Tibial nerve (tissue), 4 donors: ENCODE measurements around the gene COBL. TPM values are rescaled to one million over a fixed set of nuclear protein-coding genes. Genes with fewer than 3 reads are reported as not detected.

Experiments used
- DNase-seq, 2 donors: peaks; one replicate each; pipeline ENCODE4 v3.0.0-alpha.2; 2019; ENCODE audit warnings: low spot score in 2 of 2
- H3K27ac ChIP-seq, 4 donors: fragments of 200-600 bp; sonication (generic) in 3 of 4; one replicate each; pipeline ENCODE4 v1.5.1; 2017 to 2019; ENCODE audit warnings: mild to moderate bottlenecking in 1 of 4
- H3K27me3 ChIP-seq, 2 donors: fragments of 200-600 bp; sonication (generic) in 1 of 2; one replicate each; pipeline versions ENCODE4 v1.5.1 to v1.6.0; 2017 to 2019
- H3K36me3 ChIP-seq, 3 donors: fragments of 200-600 bp; sonication (generic); one replicate each; pipeline ENCODE4 v1.5.1; 2018 to 2019
- H3K4me1 ChIP-seq, 4 donors: fragments of 200-600 bp; sonication (generic) in 3 of 4; one replicate each; pipeline ENCODE4 v1.5.1; 2017 to 2019
- H3K4me3 ChIP-seq, 4 donors: fragments of 200-600 bp; sonication (generic) in 3 of 4; one replicate each; pipeline ENCODE4 v1.5.1; 2017 to 2019; ENCODE audit warnings: mild to moderate bottlenecking in 1 of 4, moderate library complexity in 1 of 4
- H3K9me3 ChIP-seq, 4 donors: fragments of 200-600 bp; sonication (generic) in 3 of 4; one replicate each; pipeline ENCODE4 v1.5.1; 2017 to 2019
- CTCF ChIP-seq, 5 experiments: fragments of 200-600 bp in 3 of 5; fragments of 450-650 bp in 2 of 5; sonication (generic) in 3 of 5; IDR thresholded peaks; one replicate each; pipeline ENCODE4 v1.5.1; 2016 to 2019; ENCODE audit warnings: antibody characterized with exemption in 5 of 5, mild to moderate bottlenecking in 3 of 5, moderate library complexity in 2 of 5
- EP300 ChIP-seq, 2 donors: sonication (generic); formaldehyde crosslinking; IDR thresholded peaks; one replicate each; pipeline ENCODE4 v1.6.1; 2017; ENCODE audit warnings: antibody characterized with exemption in 2 of 2, mild to moderate bottlenecking in 1 of 2
- POLR2A ChIP-seq, 2 donors: fragments of 450-650 bp; IDR thresholded peaks; one replicate each; pipeline ENCODE4 v1.6.1; 2017; ENCODE audit warnings: antibody characterized with exemption in 2 of 2, mild to moderate bottlenecking in 2 of 2, moderate library complexity in 2 of 2
- WGBS, 2 donors: methylation state at CpG; one replicate each; pipeline ENCODE4 v1.1.5; 2018; 5-methylcytosine and 5-hydroxymethylcytosine counted together
- total RNA-seq, 4 donors: library from RNA; depleted of rRNA; stranded (reverse); fragments of >200 nt; gene quantifications; one replicate each; pipeline ENCODE4 v1.1.0, GENCODE V29; 2016

The COBL gene
- total RNA-seq, 4 donors from 2014 or later = 6.3 to 18.1 (median 8.1) TPM

GRCh38 chr7:51118628-51119027 is 198.0 kb downstream of the COBL start:
- 86 to 97% methylated on average over 4 of the region's 4 CpGs for WGBS, 2 donors
- TF ChIP-seq CTCF (IDR thresholded peaks at IDR 0.05) (no peak), POLR2A (IDR thresholded peaks at IDR 0.05) (no peak), EP300 (IDR thresholded peaks at IDR 0.05) (no peak)
- no peak overlapping the region for H3K27ac ChIP-seq
- no peak overlapping the region for H3K4me3 ChIP-seq
- H3K36me3 ChIP-seq = no peaks in the 10 kb centered on the region
- no peak for DNase-seq
- H3K27me3 ChIP-seq = no peaks in the 10 kb centered on the region
- peaks cover 0 to 6% (median 2%) of the 10 kb centered on the region in 4 donors for H3K4me1 ChIP-seq
- H3K9me3 ChIP-seq = peaks cover 0 to 9% (median 0%) of the 10 kb centered on the region in 4 donors

- H3K27me3 ChIP-seq = no peaks in the 10 kb centered on the region
- H3K27ac ChIP-seq = no peak overlapping the region
- no peak for TF ChIP-seq CTCF (IDR thresholded peaks at IDR 0.05)
- TF ChIP-seq EP300 (IDR thresholded peaks at IDR 0.05) = no peak
- TF ChIP-seq POLR2A (IDR thresholded peaks at IDR 0.05) = no peak
- H3K9me3 ChIP-seq = peaks cover 0 to 9% (median 0%) of the 10 kb centered on the region in 4 donors
- no peaks in the 10 kb centered on the region for H3K36me3 ChIP-seq
- no peaks in the 10 kb centered on the region for H3K4me1 ChIP-seq
- H3K4me3 ChIP-seq = no peak overlapping the region
- DNase-seq = no peak
- WGBS, 2 donors = 89 to 92% methylated on average over 1 of the region's 1 CpG
Measured at GRCh38 chr7:51114501-51114900, 202.1 kb downstream of the COBL start.

- TF ChIP-seq CTCF (IDR thresholded peaks at IDR 0.05) (no peak), POLR2A (IDR thresholded peaks at IDR 0.05) (no peak), EP300 (IDR thresholded peaks at IDR 0.05) (no peak)
- no peak overlapping the region for H3K27ac ChIP-seq
- H3K36me3 ChIP-seq = no peaks in the 10 kb centered on the region
- WGBS, 2 donors = 90 to 94% methylated on average over 7 of the region's 7 CpGs
- no peak for DNase-seq
- no peaks in the 10 kb centered on the region for H3K4me1 ChIP-seq
- peaks cover 0 to 9% (median 0%) of the 10 kb centered on the region in 4 donors for H3K9me3 ChIP-seq
- no peaks in the 10 kb centered on the region for H3K27me3 ChIP-seq
- H3K4me3 ChIP-seq = no peak overlapping the region
Measured at GRCh38 chr7:51113962-51114361, 202.6 kb downstream of the COBL start.

- 94 to 97% methylated on average over 1 of the region's 1 CpG for WGBS, 2 donors
- DNase-seq = no peak
- no peaks in the 10 kb centered on the region for H3K36me3 ChIP-seq
- TF ChIP-seq POLR2A (IDR thresholded peaks at IDR 0.05) = no peak
- TF ChIP-seq CTCF (IDR thresholded peaks at IDR 0.05) = no peak
- TF ChIP-seq EP300 (IDR thresholded peaks at IDR 0.05) = no peak
- H3K27me3 ChIP-seq = no peaks in the 10 kb centered on the region
- H3K4me1 ChIP-seq = no peaks in the 10 kb centered on the region
- no peak overlapping the region for H3K4me3 ChIP-seq
- H3K27ac ChIP-seq = no peak overlapping the region
- peaks cover 0 to 9% (median 0%) of the 10 kb centered on the region in 4 donors for H3K9me3 ChIP-seq
Measured at GRCh38 chr7:51113560-51113959, 203.0 kb downstream of the COBL start.

- 87 to 88% methylated on average over 8 of the region's 8 CpGs for WGBS, 2 donors
- no peak overlapping the region for H3K27ac ChIP-seq
- TF ChIP-seq POLR2A (IDR thresholded peaks at IDR 0.05) (no peak), CTCF (IDR thresholded peaks at IDR 0.05) (no peak), EP300 (IDR thresholded peaks at IDR 0.05) (no peak)
- no peak for DNase-seq
- no peaks in the 10 kb centered on the region for H3K4me1 ChIP-seq
- H3K36me3 ChIP-seq = no peaks in the 10 kb centered on the region
- peaks cover 0 to 5% (median 0%) of the 10 kb centered on the region in 4 donors for H3K9me3 ChIP-seq
- no peaks in the 10 kb centered on the region for H3K27me3 ChIP-seq
- H3K4me3 ChIP-seq = no peak overlapping the region
Measured at GRCh38 chr7:51111241-51111940, 205.2 kb downstream of the COBL start.
